Memory B cell (primary cell): Measurements from ENCODE around the gene ASIC3.

Source experiments
- ATAC-seq: fragments of 150-1000 bp; cut with Tn5 transposase; 2 replicates; pipeline ENCODE4 v1.10.0; 2021; ENCODE audit warnings: low read depth, mild to moderate bottlenecking, moderate library complexity
- DNase-seq, 2 donors: peaks; one replicate each; pipeline ENCODE4 v3.0.0; 2022; ENCODE audit warnings: low spot score in 2 of 2
- H3K27ac Mint-ChIP-seq: one replicate; pipeline ENCODE4 v1.8.0; 2022; ENCODE audit warnings: mild to moderate bottlenecking, moderate library complexity, mixed read lengths
- H3K27me3 Mint-ChIP-seq: one replicate; pipeline ENCODE4 v1.8.0; 2022; ENCODE audit warnings: mixed read lengths
- H3K36me3 Mint-ChIP-seq: one replicate; pipeline ENCODE4 v1.8.0; 2022; ENCODE audit warnings: mild to moderate bottlenecking, mixed read lengths
- H3K4me1 Mint-ChIP-seq: one replicate; pipeline ENCODE4 v1.8.0; 2022; ENCODE audit warnings: mixed read lengths
- H3K4me3 Mint-ChIP-seq: one replicate; pipeline ENCODE4 v1.8.0; 2022; ENCODE audit warnings: mild to moderate bottlenecking, moderate library complexity, mixed read lengths
- H3K9me3 Mint-ChIP-seq: one replicate; pipeline ENCODE4 v1.8.0; 2022; ENCODE audit warnings: mixed read lengths

ASIC3 gene

GRCh38 chr7:151074817-151075661 is 26.7 kb downstream of the ASIC3 start:
- H3K27me3 Mint-ChIP-seq = no peaks in the 10 kb centered on the region
- H3K4me1 Mint-ChIP-seq = peaks cover 12% of the 10 kb centered on the region
- no peak for DNase-seq
- H3K36me3 Mint-ChIP-seq = peaks cover 10% of the 10 kb centered on the region
- no peak for ATAC-seq
- H3K27ac Mint-ChIP-seq = no peak overlapping the region
- H3K9me3 Mint-ChIP-seq = no peaks in the 10 kb centered on the region
- no peak overlapping the region for H3K4me3 Mint-ChIP-seq

DNA sequence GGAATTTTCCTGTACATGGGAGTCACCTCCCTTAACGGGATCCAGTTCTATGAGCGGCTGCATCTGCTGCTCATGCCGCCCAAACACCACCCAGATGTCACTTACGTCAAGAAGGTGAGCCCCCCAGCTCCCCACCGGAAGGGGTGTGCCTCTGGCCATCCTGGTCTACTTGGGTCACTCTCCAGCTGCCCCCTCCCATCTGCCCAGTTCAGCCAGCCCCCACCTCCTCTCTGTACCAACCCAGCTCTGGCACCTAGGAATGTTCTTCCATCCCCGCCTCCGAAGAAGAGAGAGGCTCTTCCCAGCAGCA is 27.3 kb downstream of the ASIC3 start:
- no peak overlapping the region for H3K4me3 Mint-ChIP-seq
- H3K36me3 Mint-ChIP-seq = peaks cover 9% of the 10 kb centered on the region
- H3K9me3 Mint-ChIP-seq = no peaks in the 10 kb centered on the region
- DNase-seq (no peak), ATAC-seq (no peak)
- peaks cover 12% of the 10 kb centered on the region for H3K4me1 Mint-ChIP-seq
- no peak overlapping the region for H3K27ac Mint-ChIP-seq
- no peaks in the 10 kb centered on the region for H3K27me3 Mint-ChIP-seq

- H3K36me3 Mint-ChIP-seq = peaks cover 7% of the 10 kb centered on the region
- H3K27ac Mint-ChIP-seq = no peak overlapping the region
- peaks cover 12% of the 10 kb centered on the region for H3K4me1 Mint-ChIP-seq
- no peaks in the 10 kb centered on the region for H3K27me3 Mint-ChIP-seq
- DNase-seq (no peak), ATAC-seq (no peak)
- no peaks in the 10 kb centered on the region for H3K9me3 Mint-ChIP-seq
- no peak overlapping the region for H3K4me3 Mint-ChIP-seq
Measured at GRCh38 chr7:151075978-151076426, 27.7 kb downstream of the ASIC3 start.

- Mint-ChIP-seq H3K9me3 (no peaks in the 10 kb centered on the region), H3K4me1 (peaks cover 14% of the 10 kb centered on the region), H3K36me3 (peaks cover 7% of the 10 kb centered on the region), H3K27me3 (no peaks in the 10 kb centered on the region), H3K27ac (no peak overlapping the region), H3K4me3 (no peak overlapping the region)
- DNase-seq (no peak), ATAC-seq (no peak)
Measured at GRCh38 chr7:151076863-151077704, 28.8 kb downstream of the ASIC3 start.

DNA sequence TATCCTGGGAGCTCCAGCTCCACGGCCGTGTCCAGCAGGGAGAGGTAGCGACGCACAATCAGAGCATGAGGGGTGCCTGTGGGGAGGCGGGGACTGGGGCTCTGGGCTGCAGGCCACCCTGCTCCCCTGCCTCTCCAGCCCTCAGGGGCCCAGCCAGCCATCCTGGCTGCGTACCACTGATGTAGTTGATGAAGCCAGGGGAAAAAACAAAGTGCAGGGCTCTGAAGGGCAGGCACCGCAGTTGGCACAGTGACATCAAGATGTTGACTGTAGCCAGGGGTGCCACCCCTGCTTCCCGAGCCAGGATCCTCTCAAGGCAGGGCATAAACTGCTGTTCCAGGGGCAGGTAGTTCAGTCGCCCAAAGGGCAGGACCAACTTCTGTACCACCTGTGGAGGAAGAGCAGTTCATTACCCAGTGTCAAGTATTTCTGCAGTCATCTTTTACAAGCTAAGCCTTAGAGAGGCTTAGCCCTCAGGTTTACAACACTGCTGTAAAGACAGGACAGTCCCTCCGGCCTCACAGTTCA is 29.4 kb downstream of the ASIC3 start:
- H3K4me3 Mint-ChIP-seq = peak overlapping the region; percentile 3
- DNase-seq (no peak), ATAC-seq (no peak)
- peak overlapping the region; percentile 38 for H3K27ac Mint-ChIP-seq
- H3K27me3 Mint-ChIP-seq = no peaks in the 10 kb centered on the region
- H3K9me3 Mint-ChIP-seq = no peaks in the 10 kb centered on the region
- H3K4me1 Mint-ChIP-seq = peaks cover 18% of the 10 kb centered on the region
- peaks cover 9% of the 10 kb centered on the region for H3K36me3 Mint-ChIP-seq

DNA sequence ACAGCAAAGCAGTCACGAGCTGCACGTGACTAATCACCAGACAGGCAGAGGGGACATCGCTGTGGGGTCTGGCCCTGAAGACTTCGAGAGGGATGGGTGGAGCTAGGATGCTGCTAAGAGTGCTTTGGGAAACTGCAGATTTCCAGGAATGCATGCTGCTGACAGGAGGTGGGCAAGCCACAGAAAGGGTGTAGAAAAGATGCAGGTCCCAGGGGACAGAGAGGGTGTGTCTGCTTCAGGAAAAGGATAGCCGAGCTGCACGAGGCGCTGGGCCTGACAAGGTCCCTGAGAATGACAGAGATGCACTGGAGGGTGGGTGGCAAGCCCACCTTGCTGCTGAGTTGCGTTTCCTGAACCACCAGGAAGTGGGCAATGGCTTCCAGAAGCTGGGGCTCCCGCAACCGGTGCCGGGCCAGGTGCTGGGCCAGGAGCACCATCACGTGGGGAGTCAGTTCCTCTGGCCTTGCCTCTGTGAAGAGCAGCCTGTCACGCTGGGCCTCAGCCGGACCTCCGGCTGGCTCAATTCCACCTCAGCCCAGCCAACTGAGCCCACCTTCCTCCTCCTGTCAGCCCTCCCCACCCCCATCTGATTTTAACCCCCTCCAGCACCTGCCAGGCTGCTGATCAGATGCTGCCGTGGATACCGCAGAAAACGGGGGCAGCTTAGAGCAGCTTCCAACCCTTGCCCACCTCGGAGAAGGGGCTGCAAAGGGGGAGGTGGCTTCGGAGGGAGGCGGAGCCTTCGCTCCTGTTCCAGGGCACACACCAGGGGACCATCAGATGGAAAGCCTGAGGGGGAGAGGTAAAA is 30.1 kb downstream of the ASIC3 start:
- Mint-ChIP-seq H3K9me3 (no peaks in the 10 kb centered on the region), H3K27ac (peak overlapping the region; percentile 38), H3K36me3 (peaks cover 10% of the 10 kb centered on the region), H3K27me3 (no peaks in the 10 kb centered on the region), H3K4me3 (peak overlapping the region; percentile 70), H3K4me1 (peaks cover 19% of the 10 kb centered on the region)
- ATAC-seq = no peak
- no peak for DNase-seq

DNA sequence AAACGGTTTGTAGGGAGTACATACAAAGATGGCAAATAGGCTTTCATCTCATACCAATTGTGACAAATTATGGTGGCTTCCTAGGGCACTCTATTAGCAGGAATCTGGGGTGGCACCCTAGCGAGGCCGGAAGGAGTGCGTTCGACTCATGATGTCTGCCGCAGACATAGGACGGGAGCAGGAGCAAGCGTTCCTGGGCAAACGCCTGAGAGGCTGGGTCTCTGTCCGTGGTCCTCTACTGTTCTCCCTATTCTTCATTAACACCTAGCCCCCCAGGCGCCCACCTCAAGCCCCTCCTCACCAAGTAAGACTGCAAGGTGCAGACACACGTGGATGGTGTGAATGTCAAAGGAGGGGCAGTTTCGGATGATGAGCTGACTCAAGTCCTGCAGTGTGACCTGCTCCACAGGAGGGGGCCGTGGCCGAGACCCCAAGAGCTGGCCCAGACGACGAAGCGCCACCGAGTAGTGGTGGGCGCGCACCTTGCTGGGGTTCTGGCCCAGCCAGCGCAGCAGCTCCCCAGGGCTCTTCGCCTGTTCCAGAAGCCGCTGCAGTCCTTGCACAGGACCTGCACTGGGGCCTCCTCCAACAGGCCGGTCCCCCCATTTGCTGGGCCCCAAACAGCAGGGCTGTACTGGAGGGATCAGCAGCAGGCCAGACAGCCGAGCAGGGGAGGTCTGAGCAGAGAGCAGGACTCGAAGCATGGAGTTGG is 31.0 kb downstream of the ASIC3 start:
- H3K4me1 Mint-ChIP-seq = peaks cover 22% of the 10 kb centered on the region

GRCh38 chr7:151080067-151080521 is 31.8 kb downstream of the ASIC3 start:
- Mint-ChIP-seq H3K36me3 (peaks cover 6% of the 10 kb centered on the region), H3K27me3 (peaks cover 2% of the 10 kb centered on the region), H3K4me3 (peak overlapping the region; percentile 89), H3K27ac (peak overlapping the region; percentile 91), H3K9me3 (no peaks in the 10 kb centered on the region), H3K4me1 (peaks cover 27% of the 10 kb centered on the region)
- no peak for ATAC-seq
- DNase-seq = no peak

More for the DNA sequence above, 31.0 kb downstream of the ASIC3 start:
- no peak overlapping the region for H3K27ac Mint-ChIP-seq
- peaks cover 10% of the 10 kb centered on the region for H3K36me3 Mint-ChIP-seq
- peak overlapping the region; percentile 89 for H3K4me3 Mint-ChIP-seq
- DNase-seq (no peak), ATAC-seq (no peak)
- H3K9me3 Mint-ChIP-seq = no peaks in the 10 kb centered on the region
- H3K27me3 Mint-ChIP-seq = no peaks in the 10 kb centered on the region

DNA sequence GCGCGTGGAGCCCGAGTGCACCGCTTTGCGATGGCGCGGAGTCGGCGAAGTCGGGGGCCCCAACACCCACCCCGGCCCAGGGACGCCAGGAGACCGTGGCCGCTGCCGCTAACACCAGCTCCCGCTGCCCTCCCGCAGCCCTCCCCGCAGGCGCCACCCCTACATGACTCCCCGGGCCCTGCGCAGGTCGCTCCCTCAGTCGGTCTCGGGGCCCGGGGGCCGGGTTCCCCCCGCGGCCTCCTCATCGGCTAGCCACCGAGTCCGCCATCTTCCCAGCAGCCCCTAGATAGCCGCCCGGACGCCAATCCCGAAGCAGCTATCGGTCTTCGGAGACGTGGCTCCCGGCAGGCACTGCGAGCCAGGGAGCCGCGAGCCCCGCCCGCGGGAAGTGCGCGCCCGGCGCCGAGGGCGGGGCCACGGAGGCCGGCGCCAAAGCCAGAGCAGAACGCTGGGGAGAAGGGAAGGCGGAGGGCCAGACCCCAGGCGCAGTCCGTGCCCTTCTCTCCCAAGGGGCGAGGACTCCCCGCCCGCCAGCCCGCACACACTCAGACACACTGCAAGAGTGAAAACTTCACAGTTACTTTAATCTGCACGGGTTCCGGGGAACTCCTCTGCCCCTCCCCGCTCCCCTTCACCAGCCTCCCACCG is 32.3 kb downstream of the ASIC3 start, which contains the start of gene FASTK:
Gene FASTK, minus strand, starts transcription at position 288 of the 648 bp plus-strand sequence. Its CDS starts 43 bp downstream, at position 245.
- Mint-ChIP-seq H3K4me1 (peaks cover 32% of the 10 kb centered on the region), H3K36me3 (peaks cover 6% of the 10 kb centered on the region), H3K4me3 (peak within 1 kb of the TSS; percentile 90), H3K27me3 (peaks cover 2% of the 10 kb centered on the region), H3K27ac (peak within 1 kb of the TSS; percentile 91), H3K9me3 (no peaks in the 10 kb centered on the region)
- DNase-seq = peak; percentile 77 to 78
- ATAC-seq = peak; percentile 75

DNA sequence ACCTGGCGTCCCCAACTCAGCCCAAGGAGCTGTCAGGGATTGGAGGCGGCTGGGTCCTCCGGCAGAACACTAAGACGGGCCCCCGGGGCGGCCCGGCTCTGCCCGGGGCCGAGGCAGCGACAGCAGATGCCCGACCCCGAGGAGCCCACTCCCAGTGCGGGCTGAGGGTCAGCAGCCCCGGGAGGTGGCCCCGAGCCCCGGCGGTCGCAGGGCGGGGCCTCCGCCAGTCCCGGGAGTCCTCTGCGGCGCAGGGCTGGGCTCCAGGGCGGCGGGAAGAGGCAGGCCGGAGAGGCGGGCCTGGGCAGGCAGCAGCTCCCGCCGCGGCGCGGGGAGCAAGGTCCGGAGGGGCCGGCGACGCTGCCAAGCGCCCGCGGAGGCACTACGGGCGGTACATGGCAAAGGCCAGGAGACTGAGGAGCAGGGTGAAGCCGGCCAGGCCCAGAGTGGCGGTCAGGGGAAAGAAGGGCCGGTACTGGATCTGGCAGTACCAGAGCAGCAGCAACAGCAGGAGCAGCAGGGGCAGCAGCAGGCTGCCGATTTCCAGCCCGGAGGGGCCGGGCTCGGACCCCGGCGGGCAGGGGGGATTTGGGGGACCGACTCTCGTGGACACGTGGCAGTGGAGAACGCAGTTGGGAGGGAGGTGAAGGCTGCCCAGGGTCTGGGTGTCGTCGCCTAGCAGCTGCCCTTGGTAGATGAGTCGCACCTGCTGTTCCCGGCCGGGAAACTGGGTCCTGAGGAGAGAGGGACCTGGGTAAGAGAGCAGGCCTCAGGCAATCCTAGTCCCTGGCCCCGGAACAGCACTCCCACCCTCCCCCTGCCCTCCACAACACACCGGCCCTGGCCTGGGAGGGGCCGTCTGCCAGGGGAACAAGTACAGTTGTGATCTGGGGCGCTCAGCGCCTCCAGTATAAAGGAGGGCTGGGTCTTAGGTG is 33.1 kb downstream of the ASIC3 start:
- H3K4me3 Mint-ChIP-seq = peak overlapping the region; percentile 90
- peaks cover 3% of the 10 kb centered on the region for H3K36me3 Mint-ChIP-seq
- ATAC-seq = no peak
- H3K9me3 Mint-ChIP-seq = no peaks in the 10 kb centered on the region
- peaks cover 35% of the 10 kb centered on the region for H3K4me1 Mint-ChIP-seq
- DNase-seq = no peak
- H3K27ac Mint-ChIP-seq = peak overlapping the region; percentile 60
- H3K27me3 Mint-ChIP-seq = peaks cover 2% of the 10 kb centered on the region

GRCh38 chr7:151082141-151083070 is 34.1 kb downstream of the ASIC3 start:
- DNase-seq (no peak), ATAC-seq (no peak)
- peak overlapping the region; percentile 90 for H3K4me3 Mint-ChIP-seq
- peak overlapping the region; percentile 96 for H3K27ac Mint-ChIP-seq
- no peaks in the 10 kb centered on the region for H3K9me3 Mint-ChIP-seq
- H3K4me1 Mint-ChIP-seq = peaks cover 35% of the 10 kb centered on the region
- peaks cover 3% of the 10 kb centered on the region for H3K36me3 Mint-ChIP-seq
- H3K27me3 Mint-ChIP-seq = peaks cover 2% of the 10 kb centered on the region
